ENCODE results near the gene RUNX1. TPM values are rescaled to one million over a fixed set of nuclear protein-coding genes. Genes with fewer than 3 reads are reported as not detected.

Gene RUNX1
- polyA plus RNA-seq, 3 donors = 6.2 to 49.7 (median 8.7) TPM

DNA sequence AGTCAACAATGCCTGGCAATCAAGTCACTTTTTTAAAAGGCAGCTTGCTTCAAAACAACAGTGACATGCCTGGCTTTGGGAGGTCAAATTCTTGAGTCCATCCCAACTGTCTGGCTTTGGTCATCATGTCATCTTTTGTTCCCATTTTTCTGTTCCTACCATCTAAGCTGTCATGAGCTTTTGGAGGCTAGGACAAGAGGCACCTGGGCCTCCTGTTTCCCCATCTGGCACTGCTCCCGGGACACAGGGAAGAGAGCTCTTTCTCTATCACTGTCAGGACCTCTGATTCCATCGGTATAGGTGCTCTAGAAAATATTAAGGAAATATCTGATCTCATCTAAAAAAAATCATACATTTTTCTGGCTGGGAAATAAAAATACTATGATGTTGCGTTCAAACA lies 224.0 kb downstream of the RUNX1 start:
- Histone ChIP-seq H3K36me3 (replicated peaks in 1 of 2; ENCODE audit: control insufficient read depth in 1 of 2, insufficient read depth in 2 of 2, low read length in 2 of 2) (peaks cover 57 to 89% of the 10 kb centered on the region in 2 donors), H3K4me1 (ENCODE audit: control insufficient read depth in 1 of 2, insufficient read depth in 2 of 2, low read length in 2 of 2) (peaks cover 36% of the 10 kb centered on the region in 2 donors), H3K4me3 (replicated peaks in 1 of 3; ENCODE audit: low read depth in 2 of 3, low read length in 3 of 3) (no peak overlapping the region), H3K9ac (ENCODE audit: insufficient read depth, low read length, poor library complexity, severe bottlenecking) (no peak overlapping the region), H4K20me1 (ENCODE audit: insufficient read depth, low read length) (peaks cover 45% of the 10 kb centered on the region), H3K79me2 (ENCODE audit: insufficient read depth, low read length) (peaks cover 92% of the 10 kb centered on the region), H3K4me2 (replicated peaks; ENCODE audit: extremely low read depth, low read length, poor library complexity, severe bottlenecking) (no peak overlapping the region), H3K9me3 (replicated peaks in 1 of 2; ENCODE audit: control insufficient read depth in 1 of 2, insufficient read depth in 1 of 2, low read length in 2 of 2) (no peaks in the 10 kb centered on the region), H2AFZ (ENCODE audit: insufficient read depth, low read depth, low read length, poor library complexity, severe bottlenecking) (no peak overlapping the region), H3K27me3 (ENCODE audit: control insufficient read depth in 2 of 2, insufficient read depth in 2 of 2, low read length in 2 of 2) (no peaks in the 10 kb centered on the region), H3K27ac (ENCODE audit: low read depth in 1 of 2, low read length in 2 of 2) (peak overlapping the region in 1 of 2 donors; percentile 54)
- Mint-ChIP-seq H3K27me3 (ENCODE audit: low read depth in 3 of 3) (peaks cover 0 to 2% (median 0%) of the 10 kb centered on the region in 3 donors), H3K4me3 (no peak overlapping the region), H3K9me3 (no peaks in the 10 kb centered on the region), H3K27ac (peak overlapping the region in 5 of 7 donors; percentile 40 to 85 (median 64)), H3K4me1 (peaks cover 41% of the 10 kb centered on the region), H3K36me3 (peaks cover 76 to 89% of the 10 kb centered on the region in 2 donors)
- TF ChIP-seq CTCF (IDR thresholded peaks at IDR 0.05) = no peak
- WGBS (ENCODE audit: insufficient coverage) = no CpG with 5 or more reads among the region's 3 CpGs
- intact Hi-C loops (cut with micrococcal nuclease) = no loop called here
- DNase-seq = no peak

DNA sequence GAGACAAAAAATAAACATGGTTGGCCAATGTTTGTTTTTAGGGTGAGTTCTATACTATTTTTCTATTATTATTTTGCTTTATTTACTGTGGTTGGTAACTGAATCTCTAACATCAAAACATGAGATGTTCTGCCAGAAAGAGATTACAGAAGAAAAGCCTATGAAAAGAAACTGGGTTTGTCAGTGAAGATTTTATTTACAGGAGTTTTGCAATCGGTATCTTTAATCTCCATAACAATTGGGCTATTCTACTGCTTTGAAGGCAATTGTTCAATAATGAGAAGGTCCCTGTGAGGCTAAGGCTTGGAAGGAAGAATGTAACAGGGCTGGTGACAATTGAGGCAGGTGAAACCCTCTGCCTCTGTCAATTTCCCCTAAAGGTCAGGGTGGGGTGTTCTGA lies 224.8 kb downstream of the RUNX1 start:
- Mint-ChIP-seq H3K27me3 (ENCODE audit: low read depth in 3 of 3) (peaks cover 0 to 2% (median 0%) of the 10 kb centered on the region in 3 donors), H3K4me3 (no peak overlapping the region), H3K9me3 (no peaks in the 10 kb centered on the region), H3K4me1 (peaks cover 41% of the 10 kb centered on the region), H3K36me3 (peaks cover 78 to 88% of the 10 kb centered on the region in 2 donors), H3K27ac (peak overlapping the region in 3 of 7 donors; percentile 54 to 91 (median 58))
- Histone ChIP-seq H3K36me3 (replicated peaks in 1 of 2; ENCODE audit: control insufficient read depth in 1 of 2, insufficient read depth in 2 of 2, low read length in 2 of 2) (peaks cover 64 to 89% of the 10 kb centered on the region in 2 donors), H2AFZ (ENCODE audit: insufficient read depth, low read depth, low read length, poor library complexity, severe bottlenecking) (no peak overlapping the region), H3K27me3 (ENCODE audit: control insufficient read depth in 2 of 2, insufficient read depth in 2 of 2, low read length in 2 of 2) (no peaks in the 10 kb centered on the region), H3K27ac (ENCODE audit: low read depth in 1 of 2, low read length in 2 of 2) (peak overlapping the region in 1 of 2 donors; percentile 54), H3K4me1 (ENCODE audit: control insufficient read depth in 1 of 2, insufficient read depth in 2 of 2, low read length in 2 of 2) (peaks cover 29 to 31% of the 10 kb centered on the region in 2 donors), H3K4me2 (replicated peaks; ENCODE audit: extremely low read depth, low read length, poor library complexity, severe bottlenecking) (no peak overlapping the region), H3K4me3 (replicated peaks in 1 of 3; ENCODE audit: low read depth in 2 of 3, low read length in 3 of 3) (no peak overlapping the region), H3K9ac (ENCODE audit: insufficient read depth, low read length, poor library complexity, severe bottlenecking) (no peak overlapping the region), H3K79me2 (ENCODE audit: insufficient read depth, low read length) (peaks cover 92% of the 10 kb centered on the region), H3K9me3 (replicated peaks in 1 of 2; ENCODE audit: control insufficient read depth in 1 of 2, insufficient read depth in 1 of 2, low read length in 2 of 2) (no peaks in the 10 kb centered on the region), H4K20me1 (ENCODE audit: insufficient read depth, low read length) (peaks cover 53% of the 10 kb centered on the region)
- intact Hi-C loops (cut with micrococcal nuclease) = no loop called here
- no peak for TF ChIP-seq CTCF (IDR thresholded peaks at IDR 0.05)
- no peak for DNase-seq
- no CpG with 5 or more reads among the region's 1 CpG for whole genome bisulfite sequencing (ENCODE audit: insufficient coverage)
